HepG2 (cell line): Measurements from ENCODE around the gene AP2S1.
A peak's percentile ranks its signal among the peaks of the same experiment; 100 is the strongest.

Experiments
- MIER2 ChIP-seq: IDR thresholded peaks from 2 replicates; pipeline ENCODE4 v1.6.1; 2016; ENCODE audit warnings: missing biosample characterization, missing genetic modification reagents
- NFE2L1 ChIP-seq: sonication (generic); formaldehyde crosslinking; IDR thresholded peaks from 2 replicates; pipeline ENCODE4 v1.4.0; 2020; ENCODE audit warnings: missing genetic modification reagents, mild to moderate bottlenecking, borderline replicate concordance
- NPAS2 ChIP-seq: sonication (generic); formaldehyde crosslinking; IDR thresholded peaks from 2 replicates; pipeline ENCODE4 v1.8.0; 2022; ENCODE audit warnings: mild to moderate bottlenecking, missing genetic modification reagents, borderline replicate concordance
- ZC3H4 ChIP-seq: sonication (generic); formaldehyde crosslinking; IDR thresholded peaks from 2 replicates; pipeline ENCODE4 v1.4.0; 2020; ENCODE audit warnings: missing genetic modification reagents, borderline replicate concordance
- TF ChIP-seq, protein P1 (sequence below), 2 experiments: sonication (generic) in 1 of 2; formaldehyde crosslinking in 1 of 2; IDR thresholded peaks; 2 replicates each; pipeline versions ENCODE4 v1.5.1 to v1.6.1; 2011 to 2020; ENCODE audit warnings: borderline replicate concordance in 1 of 2, low read depth in 1 of 2, low read length in 1 of 2, mild to moderate bottlenecking in 1 of 2, missing genetic modification reagents in 1 of 2, moderate library complexity in 1 of 2
- TF ChIP-seq, protein P2 (sequence below): IDR thresholded peaks from 2 replicates; pipeline ENCODE4 v1.6.1; 2012; ENCODE audit warnings: low read depth, low read length, improper control_type of control experiment

- no peak for TF ChIP-seq NFE2L1
- TF ChIP-seq, protein P1, sequence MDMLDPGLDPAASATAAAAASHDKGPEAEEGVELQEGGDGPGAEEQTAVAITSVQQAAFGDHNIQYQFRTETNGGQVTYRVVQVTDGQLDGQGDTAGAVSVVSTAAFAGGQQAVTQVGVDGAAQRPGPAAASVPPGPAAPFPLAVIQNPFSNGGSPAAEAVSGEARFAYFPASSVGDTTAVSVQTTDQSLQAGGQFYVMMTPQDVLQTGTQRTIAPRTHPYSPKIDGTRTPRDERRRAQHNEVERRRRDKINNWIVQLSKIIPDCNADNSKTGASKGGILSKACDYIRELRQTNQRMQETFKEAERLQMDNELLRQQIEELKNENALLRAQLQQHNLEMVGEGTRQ (IDR thresholded peaks at IDR 0.05; ENCODE audit: low read depth, low read length) = no peak
- TF ChIP-seq, protein P1 (CRISPR knock-in tag; IDR thresholded peaks at IDR 0.05; ENCODE audit: borderline replicate concordance) = no peak
- 0 out of 2 replicates have a peak, but pooled peaks have one; percentile 23 for TF ChIP-seq MIER2 (CRISPR knock-in tag)
- TF ChIP-seq ZC3H4 = no peak
- TF ChIP-seq, protein P2, sequence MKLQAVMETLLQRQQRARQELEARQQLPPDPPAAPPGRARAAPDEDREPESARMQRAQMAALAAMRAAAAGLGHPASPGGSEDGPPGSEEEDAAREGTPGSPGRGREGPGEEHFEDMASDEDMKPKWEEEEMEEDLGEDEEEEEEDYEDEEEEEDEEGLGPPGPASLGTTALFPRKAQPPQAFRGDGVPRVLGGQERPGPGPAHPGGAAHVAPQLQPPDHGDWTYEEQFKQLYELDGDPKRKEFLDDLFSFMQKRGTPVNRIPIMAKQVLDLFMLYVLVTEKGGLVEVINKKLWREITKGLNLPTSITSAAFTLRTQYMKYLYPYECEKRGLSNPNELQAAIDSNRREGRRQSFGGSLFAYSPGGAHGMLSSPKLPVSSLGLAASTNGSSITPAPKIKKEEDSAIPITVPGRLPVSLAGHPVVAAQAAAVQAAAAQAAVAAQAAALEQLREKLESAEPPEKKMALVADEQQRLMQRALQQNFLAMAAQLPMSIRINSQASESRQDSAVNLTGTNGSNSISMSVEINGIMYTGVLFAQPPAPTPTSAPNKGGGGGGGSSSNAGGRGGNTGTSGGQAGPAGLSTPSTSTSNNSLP = peak; percentile 37; the same call in 1 of the 2 replicates
- TF ChIP-seq NPAS2 = no peak
These were observed 40.0 kb upstream of the AP2S1 start for GRCh38 chr19:46890423-46891170.
